COR-L47 (cell line): ENCODE data around the gene TRIM14.

Experiments
- DNase-seq: peaks from one replicate; lab custom pipeline; 2025; lab: John Stamatoyannopoulos, UW

The TRIM14 gene, protein sequence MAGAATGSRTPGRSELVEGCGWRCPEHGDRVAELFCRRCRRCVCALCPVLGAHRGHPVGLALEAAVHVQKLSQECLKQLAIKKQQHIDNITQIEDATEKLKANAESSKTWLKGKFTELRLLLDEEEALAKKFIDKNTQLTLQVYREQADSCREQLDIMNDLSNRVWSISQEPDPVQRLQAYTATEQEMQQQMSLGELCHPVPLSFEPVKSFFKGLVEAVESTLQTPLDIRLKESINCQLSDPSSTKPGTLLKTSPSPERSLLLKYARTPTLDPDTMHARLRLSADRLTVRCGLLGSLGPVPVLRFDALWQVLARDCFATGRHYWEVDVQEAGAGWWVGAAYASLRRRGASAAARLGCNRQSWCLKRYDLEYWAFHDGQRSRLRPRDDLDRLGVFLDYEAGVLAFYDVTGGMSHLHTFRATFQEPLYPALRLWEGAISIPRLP

DNA sequence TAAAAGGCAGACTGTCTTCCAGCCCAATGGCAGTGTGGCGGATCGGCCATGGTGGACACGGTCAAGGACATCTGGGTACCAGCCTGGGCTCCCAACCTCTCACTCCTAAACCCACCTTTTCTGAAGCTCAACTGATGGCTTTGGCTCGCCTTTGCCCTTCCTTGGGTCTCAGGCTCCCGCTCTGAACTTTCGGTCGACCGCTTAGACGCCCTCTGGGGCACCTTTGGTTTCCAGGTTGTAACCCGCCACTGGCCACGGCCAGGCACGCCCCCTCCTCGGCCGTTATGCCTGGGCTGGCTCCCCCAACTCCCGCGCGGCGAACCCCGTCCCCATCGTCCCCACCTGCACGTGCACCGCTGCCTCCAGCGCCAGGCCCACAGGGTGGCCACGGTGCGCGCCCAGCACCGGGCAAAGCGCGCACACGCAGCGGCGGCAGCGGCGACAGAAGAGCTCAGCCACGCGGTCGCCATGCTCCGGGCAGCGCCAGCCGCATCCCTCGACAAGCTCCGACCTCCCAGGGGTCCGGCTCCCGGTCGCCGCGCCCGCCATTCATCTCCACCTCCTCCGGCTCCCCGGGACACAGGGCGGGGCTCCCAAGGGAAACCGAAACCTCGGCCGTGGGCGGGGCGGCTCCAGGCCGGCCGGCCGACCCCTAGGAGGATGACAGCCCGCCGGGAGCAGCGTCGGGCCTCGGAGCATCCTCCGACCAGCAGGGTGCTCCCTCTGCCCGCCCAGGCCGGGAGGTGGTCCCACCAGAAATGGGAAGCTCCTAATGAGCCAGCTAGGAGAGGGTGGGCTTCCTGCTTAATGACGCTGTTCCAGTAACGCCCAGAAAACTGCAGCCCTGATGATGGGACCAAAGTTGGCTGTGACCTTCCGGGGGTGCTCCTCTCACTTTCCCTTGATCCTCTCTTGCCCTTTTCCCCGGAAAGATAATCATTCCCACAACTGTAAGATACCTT lies at the start of gene TRIM14:
TRIM14 (minus strand) TSS at position 583 of the 962 bp plus-strand sequence; CDS start at position 549, 34 bp downstream.
- DNase-seq: peak; percentile 49

DNA sequence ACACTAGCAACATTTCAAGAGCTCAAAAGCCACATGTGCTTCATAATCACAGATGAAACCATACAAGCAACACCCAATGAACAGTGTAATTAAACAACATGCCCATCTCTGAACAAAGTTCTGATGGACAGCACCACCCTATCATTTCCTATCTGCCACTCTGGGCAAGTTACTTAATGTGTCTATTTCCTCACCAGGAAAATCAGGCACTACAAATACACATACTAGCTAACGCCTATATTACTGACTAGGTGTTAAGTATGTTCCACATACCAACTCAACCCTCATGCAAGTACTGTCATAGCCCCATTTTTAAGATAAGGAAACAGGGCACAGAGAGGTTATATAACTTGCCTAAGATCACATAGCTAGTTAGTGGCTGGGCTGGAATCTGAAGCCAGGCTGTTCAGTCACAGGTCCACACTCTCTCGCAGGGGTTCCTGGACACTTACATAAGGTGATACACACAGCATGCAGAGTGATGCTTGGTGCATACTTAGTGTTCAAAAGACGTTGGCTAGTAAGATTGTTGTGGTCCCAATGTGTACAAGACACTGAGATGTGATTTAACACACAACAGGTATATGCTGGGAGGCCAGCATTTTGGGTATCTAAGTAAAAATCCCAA lies 49.2 kb upstream of the TRIM14 start:
- DNase-seq: no peak

- no peak for DNase-seq
Measured at GRCh38 chr9:98164912-98165311, 45.9 kb upstream of the TRIM14 start.

GRCh38 chr9:98162613-98163012 lies 43.6 kb upstream of the TRIM14 start:
- DNase-seq: no peak

- DNase-seq: no peak
Measured at GRCh38 chr9:98161851-98162250, 42.8 kb upstream of the TRIM14 start.

GRCh38 chr9:98159790-98160189 lies 40.8 kb upstream of the TRIM14 start:
- no peak for DNase-seq

DNA sequence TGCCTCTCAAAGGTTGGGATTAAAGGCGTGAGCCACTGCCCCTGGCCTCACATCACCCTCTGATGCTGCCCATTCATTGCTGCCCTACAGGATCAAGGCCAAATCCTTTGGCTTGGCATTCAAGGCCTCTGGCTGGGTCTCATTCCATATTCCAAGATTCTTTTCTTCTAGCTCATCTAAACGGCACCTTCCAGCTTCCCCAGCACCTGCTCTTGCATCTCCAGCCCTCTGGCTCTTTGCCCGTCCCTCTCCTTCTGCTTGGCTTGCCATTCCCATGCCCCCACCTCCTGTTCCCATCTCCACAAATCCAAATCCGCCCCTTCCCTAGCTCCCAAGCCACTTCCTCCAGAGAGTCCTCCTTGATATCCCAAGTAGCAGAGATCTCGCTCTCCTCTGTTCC lies 40.3 kb upstream of the TRIM14 start:
- DNase-seq: no peak

DNA sequence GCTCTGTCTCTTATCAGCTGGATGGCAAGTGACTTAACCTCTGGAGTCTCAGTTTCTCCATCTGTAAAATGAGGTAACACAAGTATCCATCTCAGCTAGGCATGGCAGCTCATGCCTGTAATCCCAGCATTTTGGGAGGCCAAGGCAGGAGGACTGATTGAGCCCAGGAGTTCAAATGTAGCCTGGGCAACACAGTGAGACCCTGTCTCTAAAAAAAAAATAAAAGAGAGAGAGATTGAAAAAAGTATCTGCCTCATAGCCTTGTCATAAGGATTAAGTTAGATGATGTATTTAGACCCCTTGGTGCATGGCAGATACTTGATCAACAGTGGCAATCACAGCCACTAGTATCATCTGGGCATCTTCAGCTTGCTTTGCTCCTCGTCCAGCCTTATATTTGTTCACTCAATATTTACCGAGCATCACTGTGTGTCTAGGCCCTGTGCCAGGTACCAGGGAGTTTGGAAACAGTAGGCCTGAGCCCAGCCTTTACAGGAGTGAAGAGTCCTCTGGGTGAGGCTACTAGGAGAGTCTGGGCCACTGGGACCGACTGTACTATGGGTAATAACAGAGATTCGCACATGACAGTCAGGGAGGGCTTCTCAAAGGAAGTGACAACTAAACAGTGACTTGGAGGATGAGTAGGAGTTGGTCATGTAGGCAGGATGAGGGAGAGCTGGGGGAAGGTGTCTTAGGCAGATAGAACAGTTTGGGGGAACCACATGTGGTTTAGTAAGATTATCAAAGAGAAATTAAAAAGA lies 39.2 kb upstream of the TRIM14 start:
- peak; percentile 49 for DNase-seq

- DNase-seq: no peak
Measured at GRCh38 chr9:98157372-98157771, 38.4 kb upstream of the TRIM14 start.

- no peak for DNase-seq
Measured at GRCh38 chr9:98154678-98155077, 35.7 kb upstream of the TRIM14 start.

DNA sequence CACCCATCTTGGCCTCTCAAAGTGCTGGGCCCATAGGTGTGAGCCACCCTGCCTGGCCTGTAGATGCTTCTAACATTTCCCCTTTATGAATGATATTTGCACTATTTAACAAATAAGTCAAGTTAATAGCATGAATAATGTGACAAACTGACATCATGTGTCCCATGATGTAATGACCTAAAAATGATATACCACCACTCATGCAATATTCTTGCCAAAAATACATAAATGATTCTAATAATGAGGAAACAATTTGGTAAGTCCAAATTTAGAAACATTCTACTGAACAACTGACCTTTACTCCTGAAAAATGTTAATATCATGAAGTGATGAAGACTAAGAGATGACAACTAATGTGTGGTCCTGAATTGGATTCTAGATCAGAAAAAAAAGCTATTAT lies 33.5 kb upstream of the TRIM14 start:
- no peak for DNase-seq

- DNase-seq: no peak
Measured at GRCh38 chr9:98150721-98151120, 31.7 kb upstream of the TRIM14 start.

- no peak for DNase-seq
Measured at GRCh38 chr9:98150164-98150563, 31.1 kb upstream of the TRIM14 start.

GRCh38 chr9:98149422-98149821 lies 30.4 kb upstream of the TRIM14 start:
- DNase-seq: no peak

DNA sequence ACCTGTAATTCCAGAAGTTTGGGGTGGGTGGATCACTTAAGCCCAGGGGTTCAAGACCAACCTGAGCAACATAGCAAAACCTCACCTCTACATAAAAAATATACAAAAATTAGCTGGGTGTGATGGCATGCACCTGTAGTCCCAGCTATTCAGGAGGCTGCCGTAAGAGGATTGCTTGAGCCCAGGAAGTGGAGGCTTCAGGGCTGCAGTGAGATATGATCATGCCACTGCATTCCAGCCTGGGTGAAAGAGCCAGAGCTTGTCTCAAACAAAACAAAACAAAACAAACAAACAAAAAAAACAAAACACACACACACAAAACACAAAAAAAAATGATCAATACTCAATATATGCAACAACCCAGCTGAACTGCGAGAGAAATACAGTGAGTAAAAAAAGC lies 29.5 kb upstream of the TRIM14 start:
- no peak for DNase-seq

- no peak for DNase-seq
Measured at GRCh38 chr9:98147582-98147981, 28.6 kb upstream of the TRIM14 start.

GRCh38 chr9:98146101-98146991 lies 27.3 kb upstream of the TRIM14 start:
- DNase-seq: no peak

DNA sequence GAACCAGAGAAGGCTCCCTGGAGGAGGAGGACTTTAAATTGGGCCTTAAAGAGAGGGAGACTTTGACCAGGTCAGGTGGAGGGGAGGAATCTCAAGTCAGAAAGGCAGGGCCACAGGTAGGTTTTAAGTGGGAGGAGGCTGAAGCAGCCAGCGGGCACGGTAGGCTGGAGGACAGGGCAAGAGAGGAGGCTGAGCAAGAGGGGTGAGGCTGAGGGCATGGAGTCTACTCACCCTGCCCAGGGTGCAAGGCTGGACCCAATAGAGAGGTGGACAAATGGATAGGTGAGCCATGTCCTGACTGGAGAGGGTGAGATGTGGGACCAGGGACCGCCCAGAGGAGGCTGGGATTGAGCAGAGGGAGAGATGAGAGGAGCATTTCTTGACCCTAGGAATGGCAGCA lies 25.6 kb upstream of the TRIM14 start:
- no peak for DNase-seq

DNA sequence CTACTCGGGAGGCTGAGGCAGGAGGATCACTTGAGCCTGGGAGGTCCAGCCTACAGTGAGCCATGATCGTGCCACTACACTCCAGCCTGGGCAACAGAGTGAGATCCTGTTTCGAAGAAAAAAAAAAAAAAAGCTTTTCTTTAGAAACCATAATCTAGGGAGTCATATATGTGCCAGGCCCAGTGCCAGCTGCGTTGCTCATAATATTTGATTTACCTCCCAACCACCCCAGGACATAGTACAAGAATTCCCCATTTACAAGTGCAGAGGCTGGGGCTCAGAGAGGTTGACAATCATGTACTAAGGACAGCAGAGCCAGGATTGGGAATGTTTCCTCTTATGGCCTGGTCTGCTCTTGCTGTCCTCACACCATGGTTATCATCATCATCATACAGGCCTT lies 25.1 kb upstream of the TRIM14 start:
- no peak for DNase-seq

DNA sequence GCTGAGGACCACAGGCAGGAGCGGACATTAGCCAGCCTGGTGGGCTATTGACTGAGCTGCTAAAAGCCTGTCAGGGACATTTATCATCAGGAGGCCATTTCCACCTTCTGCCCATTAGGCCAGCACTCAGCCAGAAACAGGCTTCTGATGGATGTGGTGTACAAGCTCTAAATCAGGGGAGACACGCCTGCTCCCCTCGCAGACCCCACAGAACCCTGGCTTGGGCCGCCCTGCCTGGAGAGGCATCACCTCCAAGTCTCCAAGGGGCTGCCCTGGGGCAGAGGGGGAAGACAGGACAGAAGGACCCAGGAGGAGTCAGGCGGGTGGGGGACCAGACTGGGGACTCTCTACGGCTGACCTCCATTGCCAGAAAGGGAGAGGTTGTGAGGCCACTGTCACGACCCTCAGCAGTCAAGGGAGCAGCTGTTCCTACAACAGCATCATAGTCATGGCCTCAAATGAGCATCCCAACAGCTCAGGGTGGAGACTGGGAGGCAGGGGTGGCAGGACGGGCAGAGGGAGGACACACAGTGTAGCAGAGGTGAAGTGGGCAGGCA lies 24.0 kb upstream of the TRIM14 start:
- no peak for DNase-seq
